ENCODE data around the gene RLF.
A peak's percentile ranks its signal among the peaks of the same experiment; 100 is the strongest.

RLF gene

DNA sequence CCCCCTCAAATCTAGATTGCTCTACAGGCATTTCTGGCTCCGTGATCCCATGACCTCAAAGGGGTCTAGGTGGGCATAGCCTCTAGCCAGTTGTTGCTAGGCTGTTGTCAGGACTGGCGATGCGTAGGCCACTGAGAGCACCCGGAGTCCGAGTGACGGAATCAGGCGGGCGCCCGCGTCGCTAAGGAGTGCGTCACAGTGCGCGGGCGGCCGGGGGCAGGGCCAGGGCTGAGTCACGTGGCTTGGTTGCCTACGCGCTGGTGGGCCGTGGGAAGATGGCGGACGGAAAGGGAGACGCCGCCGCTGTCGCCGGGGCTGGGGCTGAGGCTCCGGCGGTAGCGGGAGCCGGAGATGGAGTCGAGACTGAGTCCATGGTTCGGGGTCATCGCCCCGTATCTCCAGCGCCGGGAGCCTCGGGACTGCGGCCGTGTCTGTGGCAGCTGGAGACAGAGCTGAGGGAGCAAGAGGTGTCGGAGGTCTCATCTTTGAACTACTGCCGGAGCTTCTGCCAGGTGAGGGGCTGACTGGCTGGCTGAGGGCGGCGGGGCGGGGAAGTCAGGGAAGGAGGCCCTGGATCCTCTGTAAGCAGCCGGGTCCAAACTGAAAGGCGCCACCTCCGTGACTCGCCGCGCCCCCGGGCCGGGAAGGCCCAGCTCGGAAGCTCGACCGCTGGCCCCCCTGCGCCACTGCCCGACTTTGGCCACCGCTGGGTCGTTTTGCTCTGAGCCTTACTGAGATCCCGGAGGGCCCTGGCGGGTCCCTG lies at the start of gene RLF:
Gene RLF (plus strand): TSS at position 263 of the 763 bp plus-strand sequence. CDS start 13 bp downstream, at position 276.
- peak within 1 kb of the TSS; percentile 78 to 99 (median 96) for H3K27ac ChIP-seq
- H3K4me3 ChIP-seq = peak within 1 kb of the TSS; percentile 55 to 99 (median 94)

- Histone ChIP-seq H3K4me3 (no peak overlapping the region), H3K27ac (no peak overlapping the region)
Observed at GRCh38 chr1:40114400-40114799, 46.8 kb upstream of the RLF start.

DNA sequence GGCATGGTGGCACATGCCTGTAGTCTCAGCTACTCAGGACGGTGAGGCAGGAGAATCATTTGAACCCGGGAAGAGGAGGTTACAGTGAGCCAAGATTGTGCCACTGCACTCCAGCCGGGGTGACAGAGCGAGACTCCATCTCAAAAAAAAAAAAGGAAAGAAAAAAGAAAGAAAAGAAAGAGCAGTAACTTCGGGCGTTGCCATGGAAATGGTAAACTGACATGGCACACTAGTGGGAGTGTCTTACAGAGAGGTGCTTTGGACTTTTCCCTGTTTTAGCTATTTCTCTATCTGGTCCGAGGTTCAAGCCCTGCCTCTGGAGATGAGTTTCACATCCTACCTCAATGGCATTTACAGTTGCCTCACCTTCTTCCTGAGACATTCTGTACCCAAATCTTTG lies 41.1 kb upstream of the RLF start:
- H3K27ac ChIP-seq = no peak overlapping the region

GRCh38 chr1:40122855-40123254 lies 38.3 kb upstream of the RLF start:
- no peak overlapping the region for H3K4me3 ChIP-seq
- no peak overlapping the region for H3K27ac ChIP-seq

More for the DNA sequence above, 41.1 kb upstream of the RLF start:
- no peak overlapping the region for H3K4me3 ChIP-seq

GRCh38 chr1:40130892-40131291 lies 30.3 kb upstream of the RLF start:
- H3K4me3 ChIP-seq = no peak overlapping the region

GRCh38 chr1:40132383-40133311 lies 28.5 kb upstream of the RLF start:
- H3K27ac ChIP-seq = no peak overlapping the region
- H3K4me3 ChIP-seq = peak overlapping the region in 2 of 7 experiments; percentile 8 to 18

More at GRCh38 chr1:40130892-40131291, 30.3 kb upstream of the RLF start:
- H3K27ac ChIP-seq = no peak overlapping the region

GRCh38 chr1:40133312-40133665 lies 27.9 kb upstream of the RLF start:
- Histone ChIP-seq H3K27ac (no peak overlapping the region), H3K4me3 (peak overlapping the region in 1 of 7 experiments; percentile 8)

- Histone ChIP-seq H3K4me3 (no peak overlapping the region), H3K27ac (no peak overlapping the region)
Observed at GRCh38 chr1:40133839-40134238, 27.3 kb upstream of the RLF start.

GRCh38 chr1:40140211-40140973 lies 20.8 kb upstream of the RLF start:
- Histone ChIP-seq H3K4me3 (no peak overlapping the region), H3K27ac (no peak overlapping the region)

- Histone ChIP-seq H3K4me3 (no peak overlapping the region), H3K27ac (no peak overlapping the region)
Observed at GRCh38 chr1:40141878-40142535, 19.2 kb upstream of the RLF start.

DNA sequence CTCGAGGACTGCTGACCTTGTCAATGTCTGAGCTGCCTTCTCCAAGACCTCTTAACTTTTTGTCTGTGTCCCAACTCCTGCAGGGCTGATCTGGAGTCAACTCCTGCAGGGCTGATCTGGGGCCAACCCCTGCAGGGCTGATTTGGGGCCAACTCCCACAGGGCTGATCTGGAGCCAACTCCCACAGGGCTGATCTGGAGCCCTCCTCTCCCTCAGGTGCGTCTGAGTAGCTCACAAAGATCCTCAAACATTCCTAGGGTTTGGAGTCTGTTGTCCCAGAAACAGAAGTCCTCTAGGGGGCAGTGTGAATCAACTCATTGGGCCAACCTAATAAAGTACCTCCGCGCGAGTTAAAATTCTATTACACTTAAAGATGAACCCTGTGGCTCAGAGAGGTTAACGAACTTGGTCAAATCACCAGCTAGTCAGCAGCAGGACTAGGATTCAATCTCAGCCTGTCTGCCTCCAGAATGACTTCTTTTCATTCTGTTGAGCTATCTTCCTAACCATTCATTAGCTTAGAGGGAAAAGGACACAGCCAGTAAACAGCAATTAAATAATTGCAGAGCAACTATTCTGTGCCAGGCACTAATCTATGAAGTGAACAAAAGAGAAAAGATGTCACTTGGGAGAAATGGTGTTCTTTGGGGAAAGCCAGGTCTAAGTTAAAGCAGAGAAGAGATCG lies 17.2 kb upstream of the RLF start:
- no peak overlapping the region for H3K27ac ChIP-seq
- no peak overlapping the region for H3K4me3 ChIP-seq

GRCh38 chr1:40151457-40152079 lies 9.6 kb upstream of the RLF start:
- Histone ChIP-seq H3K27ac (no peak overlapping the region), H3K4me3 (no peak overlapping the region)

DNA sequence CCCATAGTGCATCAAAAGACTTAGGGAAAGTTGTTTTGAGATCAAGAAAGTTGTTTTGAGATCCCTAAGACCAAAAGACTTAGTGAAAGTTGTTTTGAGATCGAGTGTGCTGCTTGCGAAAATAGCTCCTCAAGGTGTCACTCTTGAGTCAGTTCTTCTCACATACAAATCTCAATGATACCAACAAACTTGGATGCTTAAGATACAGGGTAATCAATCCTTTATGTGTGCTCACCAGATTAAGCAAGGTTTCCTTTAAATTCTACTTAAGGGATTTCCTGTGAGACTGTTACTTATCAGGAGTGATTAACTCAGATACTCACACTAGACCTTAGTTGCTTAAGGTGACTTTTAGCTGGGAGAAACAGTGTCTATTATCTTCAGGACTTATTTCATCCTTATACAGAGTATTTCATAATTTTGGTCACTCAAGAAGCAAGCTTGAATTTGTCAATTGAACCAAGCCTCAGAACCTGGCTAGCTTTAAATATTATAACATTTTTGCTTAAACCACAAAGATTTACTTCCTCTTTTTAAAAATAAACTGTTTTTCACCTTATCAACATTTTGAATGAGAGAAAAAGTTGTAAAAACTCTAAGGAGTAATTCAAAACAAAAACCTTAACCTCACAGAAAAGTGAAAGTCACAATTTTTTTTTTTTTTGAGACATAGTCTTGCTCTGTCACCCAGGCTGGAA lies 8.0 kb upstream of the RLF start:
- Histone ChIP-seq H3K27ac (peak overlapping the region in 2 of 21 experiments; percentile 10 to 26), H3K4me3 (no peak overlapping the region)

GRCh38 chr1:40155135-40155534 lies 6.1 kb upstream of the RLF start:
- Histone ChIP-seq H3K4me3 (no peak overlapping the region), H3K27ac (no peak overlapping the region)

DNA sequence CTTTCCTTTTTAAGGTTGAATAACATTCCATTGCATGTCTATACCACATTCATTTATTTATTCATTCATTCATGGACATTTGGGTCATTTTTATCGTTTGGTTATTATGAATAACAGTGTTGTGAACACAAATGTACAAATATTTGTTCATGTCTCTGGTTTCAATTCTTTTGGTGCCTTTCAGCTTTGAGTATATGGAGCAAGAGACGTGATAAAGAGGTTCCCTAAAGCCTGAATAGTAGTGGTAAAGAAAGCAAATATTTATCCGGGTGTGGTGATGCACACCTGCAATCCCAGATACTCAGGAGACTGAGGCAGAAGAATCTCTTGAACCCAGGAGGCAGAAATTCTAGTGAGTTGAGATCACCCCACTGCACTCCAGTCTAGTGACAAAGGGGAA lies 5.3 kb upstream of the RLF start:
- Histone ChIP-seq H3K4me3 (no peak overlapping the region), H3K27ac (no peak overlapping the region)

- peak overlapping the region; percentile 78 to 99 (median 96) for H3K27ac ChIP-seq
- H3K4me3 ChIP-seq = peak overlapping the region; percentile 55 to 99 (median 94)
Observed at GRCh38 chr1:40160806-40161124, 422 bp upstream of the RLF start.

DNA sequence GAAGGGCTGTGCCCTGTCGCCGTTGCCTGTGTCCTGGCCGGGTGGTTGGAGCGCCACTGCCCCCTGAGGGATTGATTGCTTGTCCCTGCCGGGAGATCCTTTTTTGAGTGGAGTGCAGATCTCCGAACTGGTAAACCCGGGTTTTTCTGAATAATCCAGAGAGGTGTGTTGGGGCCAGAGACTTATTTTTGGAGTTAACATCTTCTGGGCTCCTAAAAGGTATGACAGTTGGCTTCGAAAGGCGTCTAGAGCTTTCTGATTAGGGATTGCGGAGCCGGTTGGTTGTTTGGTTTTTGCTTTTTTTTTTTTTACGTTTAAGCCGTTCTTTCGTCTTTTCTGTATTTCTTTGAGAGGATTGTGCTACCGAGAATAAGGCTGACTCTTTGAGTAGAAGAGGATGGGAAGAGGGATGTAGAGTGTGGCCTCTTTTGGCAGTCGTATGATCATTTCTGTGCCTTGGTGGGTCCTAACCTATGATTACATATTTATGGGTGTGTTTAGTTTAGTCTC lies 756 bp downstream of the RLF start:
- peak overlapping the region; percentile 55 to 99 (median 94) for H3K4me3 ChIP-seq
- peak overlapping the region; percentile 78 to 99 (median 96) for H3K27ac ChIP-seq

Data from skin epidermis (tissue), 12 donors.